Upper lobe of left lung (tissue), 6 donors: ENCODE measurements around the gene FAM181A. TPM values are rescaled to one million over a fixed set of nuclear protein-coding genes. Genes with fewer than 3 reads are reported as not detected.

ENCODE experiments used
- ATAC-seq, 2 donors: fragments of 200-7000 bp; cut with Tn5 transposase; one replicate each; pipeline ENCODE4 v1.9.1; 2022; ENCODE audit warnings: mild to moderate bottlenecking in 2 of 2, moderate library complexity in 2 of 2; ENCODE audit not compliant: low FRiP score in 2 of 2
- DNase-seq, 2 donors: peaks; one replicate each; pipeline ENCODE4 v3.0.0-alpha.2; 2019 to 2020
- H3K27ac ChIP-seq, 4 donors: fragments of 200-600 bp; sonication (generic); one replicate each; pipeline ENCODE4 v1.5.1; 2016 to 2019
- H3K27me3 ChIP-seq, 4 donors: fragments of 200-600 bp; sonication (generic); one replicate each; pipeline ENCODE4 v1.5.1; 2017 to 2019
- H3K36me3 ChIP-seq, 4 donors: fragments of 200-600 bp; sonication (generic); one replicate each; pipeline ENCODE4 v1.5.1; 2016 to 2019
- H3K4me1 ChIP-seq, 4 donors: fragments of 200-600 bp; sonication (generic); one replicate each; pipeline ENCODE4 v1.5.1; 2018 to 2019
- H3K4me3 ChIP-seq, 4 donors: fragments of 200-600 bp; sonication (generic); one replicate each; pipeline ENCODE4 v1.5.1; 2017 to 2019; ENCODE audit warnings: mild to moderate bottlenecking in 2 of 4, moderate library complexity in 1 of 4
- H3K9me3 ChIP-seq, 4 donors: fragments of 200-600 bp; sonication (generic); one replicate each; pipeline ENCODE4 v1.5.1; 2018 to 2019
- CTCF ChIP-seq, 6 experiments: fragments of 450-650 bp in 4 of 6; fragments of 200-600 bp in 2 of 6; sonication (generic) in 2 of 6; IDR thresholded peaks; one replicate each; pipeline ENCODE4 v1.5.1; 2016 to 2019; ENCODE audit warnings: antibody characterized with exemption in 6 of 6
- EP300 ChIP-seq, 4 donors: sonication (generic); formaldehyde crosslinking; IDR thresholded peaks; one replicate each; pipeline ENCODE4 v1.5.1; 2017; ENCODE audit warnings: antibody characterized with exemption in 4 of 4, control low read depth in 2 of 4
- POLR2A ChIP-seq, 4 donors: fragments of 450-650 bp; IDR thresholded peaks; one replicate each; pipeline ENCODE4 v1.5.1; 2016 to 2017; ENCODE audit warnings: antibody characterized with exemption in 4 of 4, mild to moderate bottlenecking in 2 of 4
- POLR2AphosphoS5 ChIP-seq, 2 donors: sonication (generic); formaldehyde crosslinking; IDR thresholded peaks; one replicate each; pipeline ENCODE4 v1.5.1; 2017; ENCODE audit warnings: antibody characterized with exemption in 2 of 2
- WGBS, 2 donors: methylation state at CpG; one replicate each; pipeline ENCODE4 v1.1.5; 2017 to 2018; 5-methylcytosine and 5-hydroxymethylcytosine counted together
- total RNA-seq, 6 donors: library from RNA; depleted of rRNA in 4 of 6; stranded (reverse); fragments of >200 nt in 4 of 6; gene quantifications; one replicate each; pipeline versions ENCODE4 v1.1.0 to v1.2.1, GENCODE V29; 2016 to 2021
- donor health status: DM: no; HTN: no; CAD: no; lungs with moderate emphysema.
- donor health status: DM: no; HTN: yes; CAD: no; lungs with severe emphysema.

Gene FAM181A
- total RNA-seq, 6 donors from 2014 or later: 1.6 to 13.4 (median 1.9) TPM; not detected in 2

- Histone ChIP-seq H3K36me3 (no peaks in the 10 kb centered on the region), H3K27ac (no peak overlapping the region), H3K9me3 (no peaks in the 10 kb centered on the region), H3K4me3 (no peak overlapping the region), H3K27me3 (no peaks in the 10 kb centered on the region), H3K4me1 (peaks cover 0 to 3% (median 0%) of the 10 kb centered on the region in 4 donors)
- ATAC-seq (no peak), DNase-seq (no peak)
- TF ChIP-seq CTCF (IDR thresholded peaks at IDR 0.05) (no peak), POLR2AphosphoS5 (IDR thresholded peaks at IDR 0.05) (no peak), POLR2A (IDR thresholded peaks at IDR 0.05) (no peak), EP300 (IDR thresholded peaks at IDR 0.05) (no peak)
- WGBS, 2 donors: 84 to 87% methylated on average over 9 of the region's 9 CpGs
These were observed 32.0 kb upstream of the FAM181A start for GRCh38 chr14:93895023-93895604.

- TF ChIP-seq CTCF (IDR thresholded peaks at IDR 0.05) (no peak), POLR2A (IDR thresholded peaks at IDR 0.05) (no peak), EP300 (IDR thresholded peaks at IDR 0.05) (no peak), POLR2AphosphoS5 (IDR thresholded peaks at IDR 0.05) (no peak)
- Histone ChIP-seq H3K4me1 (peaks cover 0 to 3% (median 0%) of the 10 kb centered on the region in 4 donors), H3K9me3 (no peaks in the 10 kb centered on the region), H3K27ac (no peak overlapping the region), H3K36me3 (no peaks in the 10 kb centered on the region), H3K4me3 (no peak overlapping the region), H3K27me3 (no peaks in the 10 kb centered on the region)
- DNase-seq: no peak
- WGBS, 2 donors: 87 to 88% methylated on average over 5 of the region's 5 CpGs
- no peak for ATAC-seq
These were observed 29.7 kb upstream of the FAM181A start for GRCh38 chr14:93897476-93897845.

- Histone ChIP-seq H3K4me3 (no peak overlapping the region), H3K4me1 (peaks cover 0 to 1% (median 0%) of the 10 kb centered on the region in 4 donors), H3K9me3 (no peaks in the 10 kb centered on the region), H3K36me3 (no peaks in the 10 kb centered on the region), H3K27ac (no peak overlapping the region), H3K27me3 (no peaks in the 10 kb centered on the region)
- DNase-seq (peak in 1 of 2 donors; percentile 51), ATAC-seq (no peak)
- WGBS, 2 donors: 80% methylated on average over 2 to 15 of the region's 15 CpGs
- no peak for TF ChIP-seq POLR2A (IDR thresholded peaks at IDR 0.05)
- no peak for TF ChIP-seq EP300 (IDR thresholded peaks at IDR 0.05)
- no peak for TF ChIP-seq CTCF (IDR thresholded peaks at IDR 0.05)
- no peak for TF ChIP-seq POLR2AphosphoS5 (IDR thresholded peaks at IDR 0.05)
These were observed 29.0 kb upstream of the FAM181A start for GRCh38 chr14:93898081-93898611.

GRCh38 chr14:93898731-93899130 is 28.4 kb upstream of the FAM181A start:
- TF ChIP-seq POLR2AphosphoS5 (IDR thresholded peaks at IDR 0.05) (no peak), POLR2A (IDR thresholded peaks at IDR 0.05) (no peak), CTCF (IDR thresholded peaks at IDR 0.05) (no peak), EP300 (IDR thresholded peaks at IDR 0.05) (no peak)
- ATAC-seq (no peak), DNase-seq (no peak)
- Histone ChIP-seq H3K4me1 (no peaks in the 10 kb centered on the region), H3K27me3 (no peaks in the 10 kb centered on the region), H3K27ac (no peak overlapping the region), H3K36me3 (no peaks in the 10 kb centered on the region), H3K4me3 (no peak overlapping the region), H3K9me3 (no peaks in the 10 kb centered on the region)
- 87 to 92% methylated on average over 4 to 5 of the region's 5 CpGs for WGBS, 2 donors

GRCh38 chr14:93901813-93902212 is 25.3 kb upstream of the FAM181A start:
- H3K27ac ChIP-seq: no peak overlapping the region
- TF ChIP-seq POLR2A (IDR thresholded peaks at IDR 0.05) (no peak), EP300 (IDR thresholded peaks at IDR 0.05) (peak in 1 of 4 donors; percentile 73), POLR2AphosphoS5 (IDR thresholded peaks at IDR 0.05) (peak in 1 of 2 donors; percentile 28), CTCF (IDR thresholded peaks at IDR 0.05) (no peak)
- H3K4me1 ChIP-seq: no peaks in the 10 kb centered on the region
- no peak overlapping the region for H3K4me3 ChIP-seq
- H3K36me3 ChIP-seq: no peaks in the 10 kb centered on the region
- H3K9me3 ChIP-seq: no peaks in the 10 kb centered on the region
- no peak for DNase-seq
- H3K27me3 ChIP-seq: no peaks in the 10 kb centered on the region
- WGBS, 2 donors: 34 to 39% methylated on average over 6 of the region's 6 CpGs
- peak in 1 of 2 donors; percentile 4 for ATAC-seq
